Peyer's patch (tissue), 4 donors: Measurements from ENCODE around the gene KAT2B. TPM values are rescaled to one million over a fixed set of nuclear protein-coding genes. Genes with fewer than 3 reads are reported as not detected.

ENCODE experiments used
- DNase-seq, 3 donors: peaks; one replicate each; pipeline ENCODE4 v3.0.0-alpha.2; 2017 to 2019
- H3K27ac ChIP-seq, 4 donors: fragments of 200-600 bp; sonication (generic); one replicate each; pipeline ENCODE4 v1.5.1; 2016 to 2019
- H3K27me3 ChIP-seq, 2 donors: fragments of 200-600 bp; sonication (generic); one replicate each; pipeline ENCODE4 v1.5.1; 2019
- H3K36me3 ChIP-seq, 3 donors: fragments of 200-600 bp; sonication (generic); one replicate each; pipeline ENCODE4 v1.5.1; 2016 to 2019
- H3K4me1 ChIP-seq, 4 donors: fragments of 200-600 bp; sonication (generic); one replicate each; pipeline ENCODE4 v1.5.1; 2016 to 2019
- H3K4me3 ChIP-seq, 4 donors: fragments of 200-600 bp; sonication (generic); 1 replicate in 3 of 4; 2 replicates in 1 of 4; pipeline ENCODE4 v1.5.1; 2016 to 2019; ENCODE audit warnings: mild to moderate bottlenecking in 1 of 4
- H3K9me3 ChIP-seq, 4 donors: fragments of 200-600 bp; sonication (generic); one replicate each; pipeline ENCODE4 v1.5.1; 2016 to 2019; ENCODE audit warnings: mild to moderate bottlenecking in 1 of 4
- CTCF ChIP-seq, 6 experiments: fragments of 450-650 bp in 4 of 6; fragments of 200-600 bp in 2 of 6; sonication (generic) in 1 of 6; IDR thresholded peaks; one replicate each; pipeline ENCODE4 v1.5.1; 2017 to 2019; ENCODE audit warnings: antibody characterized with exemption in 6 of 6, mild to moderate bottlenecking in 3 of 6, moderate library complexity in 1 of 6
- POLR2A ChIP-seq, 2 donors: fragments of 450-650 bp; IDR thresholded peaks; one replicate each; pipeline ENCODE4 v1.5.1; 2017; ENCODE audit warnings: antibody characterized with exemption in 2 of 2, mild to moderate bottlenecking in 2 of 2, moderate library complexity in 2 of 2
- total RNA-seq, 4 donors: library from RNA; depleted of rRNA; stranded (reverse); fragments of >200 nt; gene quantifications; one replicate each; pipeline ENCODE4 v1.1.0, GENCODE V29; 2016

Gene KAT2B
- total RNA-seq, 4 donors from 2014 or later: 28.0 to 46.2 (median 42.9) TPM

- no peak overlapping the region for H3K27ac ChIP-seq
- H3K9me3 ChIP-seq: no peaks in the 10 kb centered on the region
- TF ChIP-seq CTCF (IDR thresholded peaks at IDR 0.05): no peak
- no peak for TF ChIP-seq POLR2A (IDR thresholded peaks at IDR 0.05)
- no peak overlapping the region for H3K4me3 ChIP-seq
- H3K4me1 ChIP-seq: no peaks in the 10 kb centered on the region
- no peaks in the 10 kb centered on the region for H3K27me3 ChIP-seq
- H3K36me3 ChIP-seq: peaks cover 0 to 15% (median 0%) of the 10 kb centered on the region in 3 donors
- DNase-seq: no peak
Measured at GRCh38 chr3:20108869-20109268, 68.6 kb downstream of the KAT2B start.

GRCh38 chr3:20110826-20111225, 70.6 kb downstream of the KAT2B start:
- Histone ChIP-seq H3K9me3 (no peaks in the 10 kb centered on the region), H3K36me3 (peaks cover 0 to 31% (median 0%) of the 10 kb centered on the region in 3 donors), H3K27me3 (no peaks in the 10 kb centered on the region), H3K4me3 (no peak overlapping the region), H3K4me1 (no peaks in the 10 kb centered on the region), H3K27ac (no peak overlapping the region)
- TF ChIP-seq POLR2A (IDR thresholded peaks at IDR 0.05) (no peak), CTCF (IDR thresholded peaks at IDR 0.05) (no peak)
- DNase-seq: no peak

GRCh38 chr3:20111836-20112235, 71.6 kb downstream of the KAT2B start:
- no peak overlapping the region for H3K27ac ChIP-seq
- H3K4me1 ChIP-seq: no peaks in the 10 kb centered on the region
- H3K36me3 ChIP-seq: peaks cover 0 to 33% (median 0%) of the 10 kb centered on the region in 3 donors
- DNase-seq: no peak
- no peaks in the 10 kb centered on the region for H3K27me3 ChIP-seq
- no peak overlapping the region for H3K4me3 ChIP-seq
- TF ChIP-seq CTCF (IDR thresholded peaks at IDR 0.05) (no peak), POLR2A (IDR thresholded peaks at IDR 0.05) (no peak)
- H3K9me3 ChIP-seq: no peaks in the 10 kb centered on the region

- TF ChIP-seq CTCF (IDR thresholded peaks at IDR 0.05) (no peak), POLR2A (IDR thresholded peaks at IDR 0.05) (no peak)
- peaks cover 0 to 39% (median 0%) of the 10 kb centered on the region in 3 donors for H3K36me3 ChIP-seq
- no peak for DNase-seq
- H3K4me3 ChIP-seq: no peak overlapping the region
- H3K27ac ChIP-seq: no peak overlapping the region
- H3K9me3 ChIP-seq: no peaks in the 10 kb centered on the region
- H3K27me3 ChIP-seq: no peaks in the 10 kb centered on the region
- H3K4me1 ChIP-seq: no peaks in the 10 kb centered on the region
Measured at GRCh38 chr3:20121088-20121487, 80.8 kb downstream of the KAT2B start.

GRCh38 chr3:20123131-20123652, 82.9 kb downstream of the KAT2B start:
- no peak for DNase-seq
- Histone ChIP-seq H3K36me3 (peaks cover 0 to 50% (median 0%) of the 10 kb centered on the region in 3 donors), H3K27ac (no peak overlapping the region), H3K27me3 (no peaks in the 10 kb centered on the region), H3K4me3 (no peak overlapping the region), H3K4me1 (no peaks in the 10 kb centered on the region), H3K9me3 (no peaks in the 10 kb centered on the region)
- TF ChIP-seq POLR2A (IDR thresholded peaks at IDR 0.05) (no peak), CTCF (IDR thresholded peaks at IDR 0.05) (no peak)

GRCh38 chr3:20125289-20125688, 85.0 kb downstream of the KAT2B start:
- Histone ChIP-seq H3K4me3 (no peak overlapping the region), H3K9me3 (no peaks in the 10 kb centered on the region), H3K27me3 (no peaks in the 10 kb centered on the region), H3K36me3 (peaks cover 0 to 45% (median 0%) of the 10 kb centered on the region in 3 donors), H3K4me1 (no peaks in the 10 kb centered on the region), H3K27ac (peak overlapping the region in 1 of 4 donors; percentile 71)
- DNase-seq: no peak
- TF ChIP-seq CTCF (IDR thresholded peaks at IDR 0.05) (no peak), POLR2A (IDR thresholded peaks at IDR 0.05) (no peak)
